Upper lobe of left lung (tissue), 6 donors: ENCODE data around the gene MLLT3. TPM values are rescaled to one million over a fixed set of nuclear protein-coding genes. Genes with fewer than 3 reads are reported as not detected.

Experiments used
- ATAC-seq, 2 donors: fragments of 200-7000 bp; cut with Tn5 transposase; one replicate each; pipeline ENCODE4 v1.9.1; 2022; ENCODE audit warnings: mild to moderate bottlenecking in 2 of 2, moderate library complexity in 2 of 2; ENCODE audit not compliant: low FRiP score in 2 of 2
- DNase-seq, 2 donors: peaks; one replicate each; pipeline ENCODE4 v3.0.0-alpha.2; 2019 to 2020
- H3K27ac ChIP-seq, 4 donors: fragments of 200-600 bp; sonication (generic); one replicate each; pipeline ENCODE4 v1.5.1; 2016 to 2019
- H3K27me3 ChIP-seq, 4 donors: fragments of 200-600 bp; sonication (generic); one replicate each; pipeline ENCODE4 v1.5.1; 2017 to 2019
- H3K36me3 ChIP-seq, 4 donors: fragments of 200-600 bp; sonication (generic); one replicate each; pipeline ENCODE4 v1.5.1; 2016 to 2019
- H3K4me1 ChIP-seq, 4 donors: fragments of 200-600 bp; sonication (generic); one replicate each; pipeline ENCODE4 v1.5.1; 2018 to 2019
- H3K4me3 ChIP-seq, 4 donors: fragments of 200-600 bp; sonication (generic); one replicate each; pipeline ENCODE4 v1.5.1; 2017 to 2019; ENCODE audit warnings: mild to moderate bottlenecking in 2 of 4, moderate library complexity in 1 of 4
- H3K9me3 ChIP-seq, 4 donors: fragments of 200-600 bp; sonication (generic); one replicate each; pipeline ENCODE4 v1.5.1; 2018 to 2019
- EP300 ChIP-seq, 4 donors: sonication (generic); formaldehyde crosslinking; IDR thresholded peaks; one replicate each; pipeline ENCODE4 v1.5.1; 2017; ENCODE audit warnings: antibody characterized with exemption in 4 of 4, control low read depth in 2 of 4
- POLR2A ChIP-seq, 4 donors: fragments of 450-650 bp; IDR thresholded peaks; one replicate each; pipeline ENCODE4 v1.5.1; 2016 to 2017; ENCODE audit warnings: antibody characterized with exemption in 4 of 4, mild to moderate bottlenecking in 2 of 4
- POLR2AphosphoS5 ChIP-seq, 2 donors: sonication (generic); formaldehyde crosslinking; IDR thresholded peaks; one replicate each; pipeline ENCODE4 v1.5.1; 2017; ENCODE audit warnings: antibody characterized with exemption in 2 of 2
- WGBS, 2 donors: methylation state at CpG; one replicate each; pipeline ENCODE4 v1.1.5; 2017 to 2018; 5-methylcytosine and 5-hydroxymethylcytosine counted together
- total RNA-seq, 6 donors: library from RNA; depleted of rRNA in 4 of 6; stranded (reverse); fragments of >200 nt in 4 of 6; gene quantifications; one replicate each; pipeline versions ENCODE4 v1.1.0 to v1.2.1, GENCODE V29; 2016 to 2021
- TF ChIP-seq, protein P1 (sequence below), 6 experiments: fragments of 450-650 bp in 4 of 6; fragments of 200-600 bp in 2 of 6; sonication (generic) in 2 of 6; IDR thresholded peaks; one replicate each; pipeline ENCODE4 v1.5.1; 2016 to 2019; ENCODE audit warnings: antibody characterized with exemption in 6 of 6
- donor health status: DM: no; HTN: no; CAD: no; lungs with moderate emphysema.
- donor health status: DM: no; HTN: yes; CAD: no; lungs with severe emphysema.

MLLT3 gene
- total RNA-seq, 6 donors from 2014 or later, result 13.8 to 30.4 (median 20.9) TPM

GRCh38 chr9:20594608-20595007, 27.7 kb downstream of the MLLT3 start:
- H3K9me3 ChIP-seq, result no peaks in the 10 kb centered on the region
- no peak for TF ChIP-seq POLR2A (IDR thresholded peaks at IDR 0.05)
- TF ChIP-seq EP300 (IDR thresholded peaks at IDR 0.05), result no peak
- TF ChIP-seq, protein P1, sequence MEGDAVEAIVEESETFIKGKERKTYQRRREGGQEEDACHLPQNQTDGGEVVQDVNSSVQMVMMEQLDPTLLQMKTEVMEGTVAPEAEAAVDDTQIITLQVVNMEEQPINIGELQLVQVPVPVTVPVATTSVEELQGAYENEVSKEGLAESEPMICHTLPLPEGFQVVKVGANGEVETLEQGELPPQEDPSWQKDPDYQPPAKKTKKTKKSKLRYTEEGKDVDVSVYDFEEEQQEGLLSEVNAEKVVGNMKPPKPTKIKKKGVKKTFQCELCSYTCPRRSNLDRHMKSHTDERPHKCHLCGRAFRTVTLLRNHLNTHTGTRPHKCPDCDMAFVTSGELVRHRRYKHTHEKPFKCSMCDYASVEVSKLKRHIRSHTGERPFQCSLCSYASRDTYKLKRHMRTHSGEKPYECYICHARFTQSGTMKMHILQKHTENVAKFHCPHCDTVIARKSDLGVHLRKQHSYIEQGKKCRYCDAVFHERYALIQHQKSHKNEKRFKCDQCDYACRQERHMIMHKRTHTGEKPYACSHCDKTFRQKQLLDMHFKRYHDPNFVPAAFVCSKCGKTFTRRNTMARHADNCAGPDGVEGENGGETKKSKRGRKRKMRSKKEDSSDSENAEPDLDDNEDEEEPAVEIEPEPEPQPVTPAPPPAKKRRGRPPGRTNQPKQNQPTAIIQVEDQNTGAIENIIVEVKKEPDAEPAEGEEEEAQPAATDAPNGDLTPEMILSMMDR (IDR thresholded peaks at IDR 0.05), result no peak
- TF ChIP-seq POLR2AphosphoS5 (IDR thresholded peaks at IDR 0.05), result no peak
- H3K36me3 ChIP-seq, result no peaks in the 10 kb centered on the region
- no peak overlapping the region for H3K4me3 ChIP-seq
- ATAC-seq (no peak), DNase-seq (no peak)
- H3K27me3 ChIP-seq, result no peaks in the 10 kb centered on the region
- 89 to 95% methylated on average over 3 of the region's 3 CpGs for WGBS, 2 donors
- H3K27ac ChIP-seq, result no peak overlapping the region
- H3K4me1 ChIP-seq, result peaks cover 0 to 8% (median 4%) of the 10 kb centered on the region in 4 donors

- Histone ChIP-seq H3K36me3 (no peaks in the 10 kb centered on the region), H3K4me1 (peaks cover 0 to 8% (median 4%) of the 10 kb centered on the region in 4 donors), H3K27ac (no peak overlapping the region), H3K4me3 (no peak overlapping the region), H3K9me3 (no peaks in the 10 kb centered on the region), H3K27me3 (no peaks in the 10 kb centered on the region)
- DNase-seq, result no peak
- 49 to 55% methylated on average over 2 of the region's 2 CpGs for WGBS, 2 donors
- ATAC-seq, result no peak
- TF ChIP-seq, protein P1 (IDR thresholded peaks at IDR 0.05), result no peak
- TF ChIP-seq POLR2AphosphoS5 (IDR thresholded peaks at IDR 0.05) (no peak), EP300 (IDR thresholded peaks at IDR 0.05) (no peak), POLR2A (IDR thresholded peaks at IDR 0.05) (no peak)
Measured at GRCh38 chr9:20593537-20593936, 28.8 kb downstream of the MLLT3 start.

DNA sequence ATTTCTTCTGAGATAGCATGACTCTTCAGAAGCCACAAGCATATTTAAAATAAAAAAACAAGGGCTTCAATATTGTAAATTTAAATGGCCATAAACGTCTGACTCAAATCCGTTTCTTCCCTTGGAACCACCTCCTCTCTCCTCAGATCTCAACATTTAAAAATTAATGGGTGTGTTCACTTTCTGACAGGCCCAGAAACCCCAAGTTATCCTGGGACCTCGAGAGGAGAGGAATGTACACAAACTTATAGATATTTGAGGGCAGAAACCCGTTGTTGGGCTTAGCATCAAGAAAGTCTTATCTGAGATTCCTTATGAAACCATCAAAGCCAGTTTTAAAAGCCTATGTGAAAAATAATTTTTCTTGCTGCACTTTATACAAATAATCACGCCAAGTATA, 29.2 kb downstream of the MLLT3 start:
- no peaks in the 10 kb centered on the region for H3K9me3 ChIP-seq
- ATAC-seq (no peak), DNase-seq (no peak)
- peaks cover 0 to 8% (median 4%) of the 10 kb centered on the region in 4 donors for H3K4me1 ChIP-seq
- no peak overlapping the region for H3K27ac ChIP-seq
- no peak overlapping the region for H3K4me3 ChIP-seq
- no peaks in the 10 kb centered on the region for H3K27me3 ChIP-seq
- no peaks in the 10 kb centered on the region for H3K36me3 ChIP-seq
- 62 to 67% methylated on average over 5 of the region's 5 CpGs for WGBS, 2 donors
- TF ChIP-seq EP300 (IDR thresholded peaks at IDR 0.05) (no peak), POLR2AphosphoS5 (IDR thresholded peaks at IDR 0.05) (no peak), POLR2A (IDR thresholded peaks at IDR 0.05) (no peak)
- TF ChIP-seq, protein P1 (IDR thresholded peaks at IDR 0.05), result no peak

DNA sequence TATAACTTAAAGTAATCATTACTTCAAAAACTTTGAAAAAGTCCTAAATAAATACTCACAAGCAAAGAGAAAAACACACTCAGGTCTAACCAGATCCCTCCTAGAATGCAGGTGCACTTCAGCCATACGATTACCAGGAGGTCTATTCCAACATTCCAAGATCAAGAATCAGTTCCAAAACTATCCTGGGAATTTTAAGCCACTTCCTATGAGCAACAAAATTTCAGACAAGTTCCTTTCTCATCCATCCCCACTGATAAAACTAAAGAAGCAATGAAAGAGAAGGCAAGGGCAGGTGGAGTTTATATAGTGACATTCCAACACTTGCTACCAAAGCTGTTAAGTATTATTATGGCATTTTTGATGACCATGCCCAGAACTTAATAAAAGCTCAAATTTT, 29.6 kb downstream of the MLLT3 start:
- no peak for DNase-seq
- Histone ChIP-seq H3K4me3 (no peak overlapping the region), H3K36me3 (no peaks in the 10 kb centered on the region), H3K27ac (no peak overlapping the region), H3K27me3 (no peaks in the 10 kb centered on the region), H3K9me3 (no peaks in the 10 kb centered on the region), H3K4me1 (peaks cover 0 to 8% (median 4%) of the 10 kb centered on the region in 4 donors)
- ATAC-seq, result no peak
- TF ChIP-seq POLR2A (IDR thresholded peaks at IDR 0.05) (no peak), EP300 (IDR thresholded peaks at IDR 0.05) (no peak), POLR2AphosphoS5 (IDR thresholded peaks at IDR 0.05) (no peak)
- TF ChIP-seq, protein P1 (IDR thresholded peaks at IDR 0.05), result no peak
- WGBS, 2 donors, result 67 to 72% methylated on average over 1 of the region's 1 CpG

- Histone ChIP-seq H3K4me3 (no peak overlapping the region), H3K27me3 (no peaks in the 10 kb centered on the region), H3K36me3 (no peaks in the 10 kb centered on the region), H3K4me1 (peaks cover 0 to 8% (median 4%) of the 10 kb centered on the region in 4 donors), H3K9me3 (no peaks in the 10 kb centered on the region), H3K27ac (no peak overlapping the region)
- 81 to 85% methylated on average over 4 of the region's 4 CpGs for WGBS, 2 donors
- no peak for DNase-seq
- ATAC-seq, result no peak
- TF ChIP-seq POLR2A (IDR thresholded peaks at IDR 0.05), result no peak
- TF ChIP-seq EP300 (IDR thresholded peaks at IDR 0.05), result no peak
- TF ChIP-seq, protein P1 (IDR thresholded peaks at IDR 0.05), result no peak
- TF ChIP-seq POLR2AphosphoS5 (IDR thresholded peaks at IDR 0.05), result no peak
Measured at GRCh38 chr9:20591223-20591622, 31.1 kb downstream of the MLLT3 start.
